ENCODE measurements around the gene KIF1A. TPM values are rescaled to one million over a fixed set of nuclear protein-coding genes. Genes with fewer than 3 reads are reported as not detected.

The KIF1A gene
- total RNA-seq, 1 donor from 2014 or later = 0.37 TPM

DNA sequence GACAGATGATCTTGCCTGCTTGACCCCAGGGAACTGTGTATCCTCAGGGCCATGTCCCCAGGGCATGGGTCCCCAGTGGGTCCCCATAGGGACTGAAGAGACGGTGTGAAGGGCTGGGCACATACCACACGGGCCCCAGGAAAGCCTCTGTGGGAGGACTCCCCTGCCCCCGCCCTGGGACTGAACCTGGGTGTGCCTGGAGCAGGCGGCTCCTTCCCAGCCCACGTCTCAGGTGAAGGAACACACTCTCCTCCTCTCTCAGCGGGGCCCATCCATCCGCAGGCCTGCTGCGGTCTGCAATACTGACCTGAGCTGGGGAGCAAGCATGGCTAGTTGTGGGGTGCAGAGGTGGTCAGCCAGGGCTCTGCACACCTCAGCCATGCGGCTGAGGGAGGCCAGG is 45.2 kb downstream of the KIF1A start:
- Mint-ChIP-seq H3K27me3 (no peaks in the 10 kb centered on the region), H3K4me1 (no peaks in the 10 kb centered on the region), H3K4me3 (no peak overlapping the region), H3K27ac (no peak overlapping the region), H3K9me3 (no peaks in the 10 kb centered on the region), H3K36me3 (ENCODE audit: low read depth) (no peaks in the 10 kb centered on the region)
- DNase-seq = no peak
- intact Hi-C loops (cut with micrococcal nuclease) = no loop called here

DNA sequence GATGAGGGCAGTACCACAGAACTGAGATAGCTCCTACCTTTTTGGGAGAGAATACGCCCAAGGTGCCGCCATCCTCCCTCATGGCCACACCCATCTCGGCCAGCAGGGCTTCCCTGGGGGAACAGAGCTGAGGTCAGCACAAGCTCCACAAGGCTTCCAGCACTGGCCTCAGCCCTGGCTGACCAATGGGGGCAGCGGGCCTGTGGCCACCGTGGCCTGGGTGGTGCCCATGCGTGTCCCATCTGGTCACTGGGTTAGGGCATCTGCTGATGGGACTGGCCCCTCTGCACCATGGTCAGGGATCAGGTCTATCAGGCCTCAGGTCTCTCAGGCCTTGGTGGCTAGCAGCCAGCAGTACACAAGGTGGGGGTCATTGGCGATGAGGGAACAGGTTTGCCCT is 50.9 kb downstream of the KIF1A start:
- Mint-ChIP-seq H3K9me3 (no peaks in the 10 kb centered on the region), H3K4me3 (no peak overlapping the region), H3K27me3 (no peaks in the 10 kb centered on the region), H3K36me3 (ENCODE audit: low read depth) (no peaks in the 10 kb centered on the region), H3K27ac (no peak overlapping the region), H3K4me1 (no peaks in the 10 kb centered on the region)
- intact Hi-C loops (cut with micrococcal nuclease) = no loop called here
- DNase-seq = no peak

DNA sequence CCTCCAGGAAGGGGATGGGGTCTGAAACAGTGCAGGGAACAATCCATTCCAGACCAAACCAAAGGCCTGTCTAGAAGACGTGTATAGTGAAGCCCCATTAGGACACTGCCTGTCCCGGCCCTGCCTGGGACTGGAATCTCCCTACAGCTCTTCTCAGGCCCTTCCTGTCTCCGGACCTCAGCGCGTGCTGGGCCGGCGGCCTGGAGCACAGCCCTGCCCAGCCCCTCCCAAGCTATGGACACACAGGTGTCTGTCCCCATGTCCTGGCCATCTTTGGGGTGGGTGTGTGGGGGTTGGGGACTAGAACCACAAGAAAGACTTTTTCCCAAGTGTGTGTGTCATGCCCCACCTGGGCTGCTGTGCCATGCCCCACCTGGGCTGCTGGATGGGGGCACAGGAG is 51.8 kb downstream of the KIF1A start:
- H3K36me3 Mint-ChIP-seq (ENCODE audit: low read depth) = no peaks in the 10 kb centered on the region
- no peak overlapping the region for H3K27ac Mint-ChIP-seq
- intact Hi-C loops (cut with micrococcal nuclease) = no loop called here
- H3K4me1 Mint-ChIP-seq = no peaks in the 10 kb centered on the region
- no peak for DNase-seq
- H3K9me3 Mint-ChIP-seq = no peaks in the 10 kb centered on the region
- H3K4me3 Mint-ChIP-seq = no peak overlapping the region
- no peaks in the 10 kb centered on the region for H3K27me3 Mint-ChIP-seq

DNA sequence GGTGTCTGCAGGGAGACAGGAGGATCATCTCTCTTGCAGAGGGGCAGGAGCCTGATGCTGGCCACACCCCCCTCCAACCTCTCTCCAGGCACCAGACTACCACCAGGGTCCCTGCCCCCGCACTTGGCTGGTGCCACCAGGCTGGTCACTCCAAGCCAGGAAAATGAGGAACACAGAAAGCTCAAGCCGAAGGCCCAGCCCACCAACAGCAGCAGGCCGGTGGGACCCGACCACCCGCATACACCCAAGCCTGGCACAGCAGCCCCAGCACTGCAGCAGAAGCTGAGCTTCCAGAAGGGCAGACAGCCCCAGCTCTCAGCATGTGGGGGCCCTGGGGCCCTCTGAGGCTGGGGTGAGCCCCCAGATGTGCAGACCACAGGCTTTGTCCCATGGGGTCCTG is 52.7 kb downstream of the KIF1A start:
- H3K36me3 Mint-ChIP-seq (ENCODE audit: low read depth) = no peaks in the 10 kb centered on the region
- DNase-seq = no peak
- intact Hi-C loops (cut with micrococcal nuclease) = no loop called here
- no peak overlapping the region for H3K4me3 Mint-ChIP-seq
- H3K27me3 Mint-ChIP-seq = no peaks in the 10 kb centered on the region
- no peaks in the 10 kb centered on the region for H3K9me3 Mint-ChIP-seq
- no peaks in the 10 kb centered on the region for H3K4me1 Mint-ChIP-seq
- no peak overlapping the region for H3K27ac Mint-ChIP-seq

DNA sequence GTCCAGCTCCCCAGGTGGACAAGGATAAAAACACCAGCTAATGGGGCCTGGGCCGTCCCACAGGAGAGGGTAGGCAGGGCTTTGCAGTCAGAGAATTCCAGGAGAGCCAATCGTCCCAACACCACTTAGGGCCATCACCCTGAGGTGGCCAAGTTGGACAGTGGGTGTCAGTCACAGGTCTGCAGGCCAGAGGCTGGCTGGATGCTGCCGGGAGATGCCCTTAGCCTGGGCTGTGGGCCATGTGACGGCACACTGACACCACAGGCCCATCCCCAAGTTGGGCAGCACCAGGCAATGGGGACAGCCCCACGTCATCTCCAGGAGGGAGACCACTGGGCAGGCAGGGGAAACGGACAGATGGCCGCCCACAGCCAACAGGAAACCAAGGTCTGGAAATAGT is 53.9 kb downstream of the KIF1A start:
- no peaks in the 10 kb centered on the region for H3K4me1 Mint-ChIP-seq
- H3K27me3 Mint-ChIP-seq = no peaks in the 10 kb centered on the region
- no peaks in the 10 kb centered on the region for H3K9me3 Mint-ChIP-seq
- intact Hi-C loops (cut with micrococcal nuclease) = no loop called here
- no peak overlapping the region for H3K27ac Mint-ChIP-seq
- H3K4me3 Mint-ChIP-seq = no peak overlapping the region
- H3K36me3 Mint-ChIP-seq (ENCODE audit: low read depth) = no peaks in the 10 kb centered on the region
- no peak for DNase-seq

GRCh38 chr2:240765007-240765406 is 55.0 kb downstream of the KIF1A start:
- Mint-ChIP-seq H3K27ac (no peak overlapping the region), H3K9me3 (no peaks in the 10 kb centered on the region), H3K4me3 (no peak overlapping the region), H3K36me3 (ENCODE audit: low read depth) (no peaks in the 10 kb centered on the region), H3K27me3 (no peaks in the 10 kb centered on the region), H3K4me1 (no peaks in the 10 kb centered on the region)
- DNase-seq = no peak
- intact Hi-C loops (cut with micrococcal nuclease) = no loop called here

DNA sequence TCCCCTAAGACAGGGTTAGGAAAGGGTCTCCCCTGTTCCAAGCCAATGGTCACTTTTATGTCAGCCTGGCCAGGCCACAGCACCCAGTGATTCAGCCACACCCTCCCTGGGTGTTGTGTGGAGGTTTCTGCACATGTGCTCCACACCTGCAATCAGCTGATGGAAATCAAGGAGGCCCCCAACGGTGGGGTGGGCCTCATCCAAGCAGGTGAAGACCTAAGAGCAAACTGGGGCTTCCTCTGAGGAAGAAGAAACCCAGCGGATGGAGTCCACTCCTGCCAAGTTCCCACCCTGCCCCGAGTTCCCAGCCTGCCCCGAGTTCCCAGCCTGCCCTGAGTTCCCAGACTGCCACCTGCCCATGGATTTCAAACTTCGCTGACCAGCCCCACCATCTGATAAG is 55.4 kb downstream of the KIF1A start:
- no peak overlapping the region for H3K4me3 Mint-ChIP-seq
- intact Hi-C loops (cut with micrococcal nuclease) = no loop called here
- no peak overlapping the region for H3K27ac Mint-ChIP-seq
- H3K9me3 Mint-ChIP-seq = no peaks in the 10 kb centered on the region
- H3K27me3 Mint-ChIP-seq = no peaks in the 10 kb centered on the region
- DNase-seq = no peak
- no peaks in the 10 kb centered on the region for H3K36me3 Mint-ChIP-seq (ENCODE audit: low read depth)
- no peaks in the 10 kb centered on the region for H3K4me1 Mint-ChIP-seq

GRCh38 chr2:240762971-240763370 is 57.0 kb downstream of the KIF1A start:
- Mint-ChIP-seq H3K4me1 (peaks cover 3% of the 10 kb centered on the region), H3K4me3 (no peak overlapping the region), H3K36me3 (ENCODE audit: low read depth) (no peaks in the 10 kb centered on the region), H3K27ac (no peak overlapping the region), H3K9me3 (no peaks in the 10 kb centered on the region), H3K27me3 (no peaks in the 10 kb centered on the region)
- no peak for DNase-seq
- intact Hi-C loops (cut with micrococcal nuclease) = no loop called here

DNA sequence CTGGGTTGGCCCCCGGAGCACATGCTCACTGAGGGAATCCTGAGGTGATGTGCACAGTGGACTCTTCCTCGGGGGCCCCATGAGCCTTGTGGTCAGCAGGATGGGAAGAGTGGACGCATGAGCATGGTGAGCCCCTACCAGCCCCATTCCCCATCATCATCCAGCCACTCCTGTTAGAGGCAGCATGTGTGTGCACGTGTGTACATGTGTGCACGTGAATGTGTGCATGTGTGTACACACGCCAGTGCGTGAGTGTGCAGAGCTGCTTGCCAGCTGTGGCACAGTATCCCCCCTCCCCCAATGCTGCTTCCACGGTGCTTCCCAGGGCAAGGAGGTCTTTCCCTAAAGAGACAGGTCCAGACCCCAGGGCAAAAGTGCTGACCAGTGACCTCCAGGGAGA is 57.8 kb downstream of the KIF1A start:
- Mint-ChIP-seq H3K4me1 (peaks cover 3% of the 10 kb centered on the region), H3K27me3 (no peaks in the 10 kb centered on the region), H3K36me3 (ENCODE audit: low read depth) (no peaks in the 10 kb centered on the region), H3K4me3 (no peak overlapping the region), H3K9me3 (no peaks in the 10 kb centered on the region), H3K27ac (no peak overlapping the region)
- intact Hi-C loops (cut with micrococcal nuclease) = no loop called here
- no peak for DNase-seq

DNA sequence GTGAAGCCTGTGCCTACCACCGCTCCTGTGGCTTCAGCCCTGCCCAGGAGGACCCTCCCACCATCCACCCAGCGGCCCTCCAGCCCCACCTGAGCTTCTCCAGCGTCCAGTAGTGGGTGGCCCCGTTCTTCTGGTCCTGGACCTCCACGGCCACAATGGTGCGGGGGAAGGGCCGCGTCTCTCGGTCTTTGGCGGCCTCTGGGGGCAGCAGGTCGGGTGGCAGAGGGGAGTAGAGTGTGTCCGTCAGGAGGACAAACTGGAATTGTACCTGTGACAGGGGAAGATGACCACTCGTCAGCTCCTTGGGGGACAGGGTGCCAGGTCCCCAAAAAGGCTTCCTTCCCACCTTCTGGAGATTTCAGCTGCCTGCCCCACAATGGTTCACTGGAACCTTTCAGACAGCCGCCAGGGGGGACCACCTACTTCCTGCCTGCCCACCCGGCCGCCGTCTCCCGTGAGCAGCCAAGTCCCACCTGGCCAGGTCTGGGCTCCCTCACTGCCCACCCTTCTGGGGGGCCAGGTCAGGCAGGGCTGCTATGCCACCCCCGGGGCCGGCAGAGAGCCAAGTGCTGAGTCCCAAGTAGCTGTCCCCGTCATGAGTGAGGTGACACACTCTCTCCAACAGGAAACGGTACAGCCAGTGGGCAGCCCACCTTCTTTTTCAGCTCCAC is 59.3 kb downstream of the KIF1A start:
- no peak for DNase-seq
- H3K9me3 Mint-ChIP-seq = no peaks in the 10 kb centered on the region
- intact Hi-C loops (cut with micrococcal nuclease) = no loop called here
- H3K36me3 Mint-ChIP-seq (ENCODE audit: low read depth) = no peaks in the 10 kb centered on the region
- H3K27ac Mint-ChIP-seq = no peak overlapping the region
- peaks cover 3% of the 10 kb centered on the region for H3K4me1 Mint-ChIP-seq
- no peak overlapping the region for H3K4me3 Mint-ChIP-seq
- H3K27me3 Mint-ChIP-seq = no peaks in the 10 kb centered on the region

DNA sequence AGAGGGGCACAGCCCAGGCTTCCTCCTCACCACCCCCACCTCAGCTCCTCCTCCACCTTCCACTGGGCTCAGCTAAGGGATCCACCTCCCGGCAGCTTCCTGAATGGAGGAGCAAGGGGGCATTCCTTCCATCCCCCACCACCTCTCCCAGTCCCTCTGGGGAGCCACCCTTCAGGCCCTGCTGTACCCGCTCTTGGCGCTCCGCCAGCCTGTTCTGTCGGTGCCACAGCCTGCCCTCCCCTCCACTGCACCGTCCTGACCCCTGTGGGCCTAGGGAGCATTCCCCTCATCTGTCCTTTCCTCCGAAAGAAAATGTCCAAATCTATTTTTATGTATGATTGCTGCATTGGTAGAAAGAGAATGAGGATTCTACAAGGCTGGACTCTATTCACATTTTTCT is 59.9 kb downstream of the KIF1A start:
- H3K4me1 Mint-ChIP-seq = peaks cover 3% of the 10 kb centered on the region
- H3K36me3 Mint-ChIP-seq (ENCODE audit: low read depth) = no peaks in the 10 kb centered on the region
- DNase-seq = no peak
- intact Hi-C loops (cut with micrococcal nuclease) = no loop called here
- no peaks in the 10 kb centered on the region for H3K27me3 Mint-ChIP-seq
- no peaks in the 10 kb centered on the region for H3K9me3 Mint-ChIP-seq
- H3K27ac Mint-ChIP-seq = no peak overlapping the region
- H3K4me3 Mint-ChIP-seq = no peak overlapping the region

DNA sequence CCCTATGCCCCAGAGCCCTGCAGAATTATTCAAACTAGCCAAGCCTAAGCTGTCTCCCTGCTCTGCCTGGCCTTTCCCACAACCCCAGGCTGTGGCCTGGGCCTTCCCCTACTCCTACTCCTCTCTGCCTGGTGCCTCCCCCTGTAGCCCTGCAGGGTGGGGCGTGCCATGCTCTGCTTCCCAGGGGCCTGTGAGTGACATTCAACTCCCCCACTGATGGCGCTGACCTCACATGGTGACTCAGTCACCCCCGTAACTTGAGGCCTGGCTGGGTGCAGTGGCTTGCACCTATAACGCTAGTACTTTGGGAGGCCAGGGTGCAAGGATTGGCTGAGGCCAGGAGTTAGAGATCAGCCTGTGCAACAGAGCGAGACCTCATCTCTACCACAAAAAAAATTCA is 60.6 kb downstream of the KIF1A start:
- intact Hi-C loops (cut with micrococcal nuclease) = no loop called here
- Mint-ChIP-seq H3K36me3 (ENCODE audit: low read depth) (no peaks in the 10 kb centered on the region), H3K27ac (peak overlapping the region; percentile 68), H3K4me3 (no peak overlapping the region), H3K4me1 (peaks cover 3% of the 10 kb centered on the region), H3K9me3 (no peaks in the 10 kb centered on the region), H3K27me3 (no peaks in the 10 kb centered on the region)
- no peak for DNase-seq

- intact Hi-C loops (cut with micrococcal nuclease) = no loop called here
- Mint-ChIP-seq H3K27ac (no peak overlapping the region), H3K36me3 (ENCODE audit: low read depth) (no peaks in the 10 kb centered on the region), H3K27me3 (no peaks in the 10 kb centered on the region), H3K4me3 (no peak overlapping the region), H3K9me3 (no peaks in the 10 kb centered on the region), H3K4me1 (peaks cover 3% of the 10 kb centered on the region)
- no peak for DNase-seq
These were observed 62.9 kb downstream of the KIF1A start for GRCh38 chr2:240757086-240757614.

DNA sequence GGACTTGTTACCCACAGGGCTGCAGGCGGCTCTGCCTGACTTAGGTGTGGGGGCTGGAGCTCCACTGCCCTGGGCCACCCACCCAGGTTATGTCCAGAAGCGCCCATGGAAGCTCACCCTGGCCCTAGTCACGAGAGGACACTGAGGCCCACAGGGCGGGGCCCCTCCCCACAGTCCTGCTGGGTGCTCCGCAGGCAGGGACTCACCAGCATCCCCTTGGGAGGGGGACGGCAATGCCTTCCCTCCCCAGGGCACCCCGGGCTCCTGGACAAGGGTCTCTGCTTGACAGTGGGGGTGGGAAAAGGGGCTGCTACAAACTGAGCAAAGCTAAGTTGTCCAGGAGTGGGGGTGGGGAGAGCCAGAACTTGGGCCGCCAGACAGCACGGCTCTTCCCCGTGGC is 67.8 kb downstream of the KIF1A start:
- H3K9me3 Mint-ChIP-seq = no peaks in the 10 kb centered on the region
- no peaks in the 10 kb centered on the region for H3K27me3 Mint-ChIP-seq
- no peak overlapping the region for H3K27ac Mint-ChIP-seq
- no peak overlapping the region for H3K4me3 Mint-ChIP-seq
- H3K36me3 Mint-ChIP-seq (ENCODE audit: low read depth) = no peaks in the 10 kb centered on the region
- DNase-seq = no peak
- intact Hi-C loops (cut with micrococcal nuclease) = no loop called here
- no peaks in the 10 kb centered on the region for H3K4me1 Mint-ChIP-seq

DNA sequence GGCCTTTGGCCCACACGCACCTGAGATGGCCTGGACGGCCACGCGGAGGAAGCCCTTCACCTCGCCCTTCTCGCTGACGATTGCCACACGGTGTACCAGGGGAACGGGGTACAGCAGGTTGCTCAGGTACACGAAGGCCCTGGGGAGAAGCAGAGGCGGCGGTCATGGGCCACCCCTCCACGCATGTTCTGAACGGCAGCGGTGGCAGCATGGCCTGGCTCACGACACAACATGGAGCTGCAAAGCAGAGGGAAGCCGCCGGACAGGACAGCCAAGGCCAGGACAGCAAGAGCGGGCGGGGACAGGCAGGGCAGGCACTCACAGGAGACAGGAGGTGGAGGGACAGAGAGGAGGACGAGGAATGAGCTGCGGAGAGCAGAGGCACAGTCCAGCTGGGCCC is 69.6 kb downstream of the KIF1A start:
- no peaks in the 10 kb centered on the region for H3K27me3 Mint-ChIP-seq
- no peak overlapping the region for H3K4me3 Mint-ChIP-seq
- intact Hi-C loops (cut with micrococcal nuclease) = no loop called here

More for the DNA sequence above, 69.6 kb downstream of the KIF1A start:
- DNase-seq = no peak
- no peak overlapping the region for H3K27ac Mint-ChIP-seq
- H3K4me1 Mint-ChIP-seq = no peaks in the 10 kb centered on the region
- no peaks in the 10 kb centered on the region for H3K9me3 Mint-ChIP-seq
- H3K36me3 Mint-ChIP-seq (ENCODE audit: low read depth) = no peaks in the 10 kb centered on the region

All from activated CD4-positive, alpha-beta T cell treated with anti-CD3 and anti-CD28 coated beads, Interleukin-2, amount 10 ng/mL, durations not matched to agents 24 days and 14 days (primary cell).